Subcutaneous abdominal adipose tissue (tissue), 5 donors: Measurements from ENCODE around the gene IL4R.

Experiments used
- H3K27ac ChIP-seq: one replicate; pipeline ENCODE4 v1.7.0; 2013; ENCODE audit warnings: low read depth, mild to moderate bottlenecking, inconsistent platforms, low read length, moderate library complexity
- H3K27me3 ChIP-seq, 5 donors: one replicate each; pipeline ENCODE4 v1.7.0; 2013; ENCODE audit warnings: low read length in 5 of 5, inconsistent platforms in 1 of 5; ENCODE audit not compliant: control insufficient read depth in 5 of 5, insufficient read depth in 4 of 5
- H3K36me3 ChIP-seq, 5 donors: one replicate each; pipeline ENCODE4 v1.7.0; 2013; ENCODE audit warnings: low read length in 5 of 5; ENCODE audit not compliant: control insufficient read depth in 5 of 5, insufficient read depth in 5 of 5
- H3K4me1 ChIP-seq, 5 donors: one replicate each; pipeline ENCODE4 v1.7.0; 2013; ENCODE audit warnings: low read length in 5 of 5, mild to moderate bottlenecking in 3 of 5, moderate library complexity in 1 of 5; ENCODE audit not compliant: control insufficient read depth in 5 of 5, insufficient read depth in 5 of 5
- H3K4me3 ChIP-seq, 5 donors: one replicate each; pipeline ENCODE4 v1.7.0; 2013; ENCODE audit warnings: low read length in 5 of 5, low read depth in 1 of 5
- H3K9ac ChIP-seq, 5 donors: one replicate each; pipeline ENCODE4 v1.7.0; 2013; ENCODE audit warnings: low read length in 5 of 5, mild to moderate bottlenecking in 4 of 5, moderate library complexity in 3 of 5
- H3K9me3 ChIP-seq, 5 donors: one replicate each; pipeline ENCODE4 v1.7.0; 2013; ENCODE audit warnings: low read length in 5 of 5; ENCODE audit not compliant: control insufficient read depth in 5 of 5
- donor health status: healthy.
- donor health status: healthy.
- donor health status: healthy.
- donor health status: healthy.
- donor health status: healthy.

IL4R gene

GRCh38 chr16:27347930-27348685, 34.3 kb downstream of the IL4R start:
- Histone ChIP-seq H3K4me3 (no peak overlapping the region), H3K27me3 (no peaks in the 10 kb centered on the region), H3K4me1 (peaks cover 0 to 10% (median 4%) of the 10 kb centered on the region in 5 donors), H3K36me3 (peaks cover 4 to 90% (median 80%) of the 10 kb centered on the region in 5 donors), H3K9me3 (peaks cover 0 to 7% (median 4%) of the 10 kb centered on the region in 5 donors), H3K9ac (no peak overlapping the region), H3K27ac (no peak overlapping the region)

GRCh38 chr16:27349276-27349675, 35.5 kb downstream of the IL4R start:
- Histone ChIP-seq H3K27ac (no peak overlapping the region), H3K36me3 (peaks cover 4 to 88% (median 81%) of the 10 kb centered on the region in 5 donors), H3K4me1 (peaks cover 0 to 10% (median 4%) of the 10 kb centered on the region in 5 donors), H3K9ac (no peak overlapping the region), H3K27me3 (no peaks in the 10 kb centered on the region), H3K9me3 (peaks cover 0 to 7% (median 4%) of the 10 kb centered on the region in 5 donors), H3K4me3 (no peak overlapping the region)

GRCh38 chr16:27350006-27350405, 36.2 kb downstream of the IL4R start:
- no peak overlapping the region for H3K27ac ChIP-seq
- H3K27me3 ChIP-seq = no peaks in the 10 kb centered on the region
- no peak overlapping the region for H3K4me3 ChIP-seq
- H3K9ac ChIP-seq = no peak overlapping the region
- H3K9me3 ChIP-seq = peaks cover 0 to 7% (median 4%) of the 10 kb centered on the region in 5 donors
- peaks cover 0 to 10% (median 4%) of the 10 kb centered on the region in 5 donors for H3K4me1 ChIP-seq
- peaks cover 4 to 87% (median 80%) of the 10 kb centered on the region in 5 donors for H3K36me3 ChIP-seq

GRCh38 chr16:27351989-27352388, 38.2 kb downstream of the IL4R start:
- H3K9me3 ChIP-seq = peaks cover 0 to 7% (median 4%) of the 10 kb centered on the region in 5 donors
- H3K4me3 ChIP-seq = no peak overlapping the region
- H3K27ac ChIP-seq = no peak overlapping the region
- H3K4me1 ChIP-seq = peaks cover 0 to 6% (median 0%) of the 10 kb centered on the region in 5 donors
- H3K9ac ChIP-seq = no peak overlapping the region
- H3K27me3 ChIP-seq = no peaks in the 10 kb centered on the region
- peaks cover 4 to 87% (median 84%) of the 10 kb centered on the region in 5 donors for H3K36me3 ChIP-seq

- peaks cover 0 to 7% (median 4%) of the 10 kb centered on the region in 5 donors for H3K9me3 ChIP-seq
- H3K4me3 ChIP-seq = no peak overlapping the region
- no peak overlapping the region for H3K9ac ChIP-seq
- H3K4me1 ChIP-seq = no peaks in the 10 kb centered on the region
- H3K36me3 ChIP-seq = peaks cover 4 to 88% (median 78%) of the 10 kb centered on the region in 5 donors
- no peak overlapping the region for H3K27ac ChIP-seq
- H3K27me3 ChIP-seq = no peaks in the 10 kb centered on the region
Measured at GRCh38 chr16:27353853-27354252, 40.1 kb downstream of the IL4R start.

- H3K27ac ChIP-seq = no peak overlapping the region
- H3K36me3 ChIP-seq = peaks cover 4 to 84% (median 78%) of the 10 kb centered on the region in 5 donors
Measured at GRCh38 chr16:27355610-27356009, 41.8 kb downstream of the IL4R start.

GRCh38 chr16:27356794-27357193, 43.0 kb downstream of the IL4R start:
- H3K4me1 ChIP-seq = no peaks in the 10 kb centered on the region
- H3K9me3 ChIP-seq = no peaks in the 10 kb centered on the region
- H3K4me3 ChIP-seq = no peak overlapping the region
- H3K27ac ChIP-seq = no peak overlapping the region
- H3K27me3 ChIP-seq = no peaks in the 10 kb centered on the region
- H3K36me3 ChIP-seq = peaks cover 0 to 82% (median 74%) of the 10 kb centered on the region in 5 donors
- no peak overlapping the region for H3K9ac ChIP-seq

More at GRCh38 chr16:27355610-27356009, 41.8 kb downstream of the IL4R start:
- Histone ChIP-seq H3K4me1 (no peaks in the 10 kb centered on the region), H3K9ac (no peak overlapping the region), H3K27me3 (no peaks in the 10 kb centered on the region), H3K4me3 (no peak overlapping the region), H3K9me3 (peaks cover 0 to 6% (median 4%) of the 10 kb centered on the region in 5 donors)

GRCh38 chr16:27359051-27359450, 45.3 kb downstream of the IL4R start:
- no peak overlapping the region for H3K9ac ChIP-seq
- peaks cover 0 to 87% (median 77%) of the 10 kb centered on the region in 5 donors for H3K36me3 ChIP-seq
- no peak overlapping the region for H3K27ac ChIP-seq
- no peaks in the 10 kb centered on the region for H3K9me3 ChIP-seq
- no peaks in the 10 kb centered on the region for H3K27me3 ChIP-seq
- H3K4me1 ChIP-seq = no peaks in the 10 kb centered on the region
- H3K4me3 ChIP-seq = no peak overlapping the region

- no peak overlapping the region for H3K9ac ChIP-seq
- no peaks in the 10 kb centered on the region for H3K4me1 ChIP-seq
- no peaks in the 10 kb centered on the region for H3K9me3 ChIP-seq
- no peaks in the 10 kb centered on the region for H3K27me3 ChIP-seq
- H3K27ac ChIP-seq = no peak overlapping the region
- H3K36me3 ChIP-seq = peaks cover 0 to 82% (median 73%) of the 10 kb centered on the region in 5 donors
- H3K4me3 ChIP-seq = no peak overlapping the region
Measured at GRCh38 chr16:27359615-27360014, 45.8 kb downstream of the IL4R start.

- Histone ChIP-seq H3K4me3 (no peak overlapping the region), H3K9ac (no peak overlapping the region), H3K27me3 (no peaks in the 10 kb centered on the region), H3K9me3 (no peaks in the 10 kb centered on the region), H3K27ac (no peak overlapping the region), H3K4me1 (peaks cover 0 to 2% (median 0%) of the 10 kb centered on the region in 5 donors), H3K36me3 (peaks cover 0 to 61% (median 54%) of the 10 kb centered on the region in 5 donors)
Measured at GRCh38 chr16:27361987-27362386, 48.2 kb downstream of the IL4R start.
